Measurements from ENCODE around the gene RBM11.

DNA sequence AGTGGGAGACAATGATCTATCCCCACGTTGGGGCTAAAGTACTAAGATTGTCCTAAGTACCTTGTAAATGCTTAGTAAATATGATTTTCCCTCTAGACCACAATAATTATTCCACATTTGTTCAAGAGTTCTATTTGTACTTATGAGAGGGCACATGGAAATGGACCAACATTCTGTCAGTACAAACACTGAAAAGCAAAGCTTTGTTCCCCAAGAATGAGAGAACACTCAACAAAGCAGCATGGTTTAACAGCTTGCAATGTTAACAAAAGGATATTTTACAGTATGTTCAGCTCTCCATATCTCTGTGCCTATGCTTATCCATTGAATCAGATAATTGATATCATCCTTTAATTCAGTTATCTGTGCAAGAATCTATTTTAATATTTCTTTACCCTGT, 35.4 kb downstream of the RBM11 start:
- TF ChIP-seq, protein P1, sequence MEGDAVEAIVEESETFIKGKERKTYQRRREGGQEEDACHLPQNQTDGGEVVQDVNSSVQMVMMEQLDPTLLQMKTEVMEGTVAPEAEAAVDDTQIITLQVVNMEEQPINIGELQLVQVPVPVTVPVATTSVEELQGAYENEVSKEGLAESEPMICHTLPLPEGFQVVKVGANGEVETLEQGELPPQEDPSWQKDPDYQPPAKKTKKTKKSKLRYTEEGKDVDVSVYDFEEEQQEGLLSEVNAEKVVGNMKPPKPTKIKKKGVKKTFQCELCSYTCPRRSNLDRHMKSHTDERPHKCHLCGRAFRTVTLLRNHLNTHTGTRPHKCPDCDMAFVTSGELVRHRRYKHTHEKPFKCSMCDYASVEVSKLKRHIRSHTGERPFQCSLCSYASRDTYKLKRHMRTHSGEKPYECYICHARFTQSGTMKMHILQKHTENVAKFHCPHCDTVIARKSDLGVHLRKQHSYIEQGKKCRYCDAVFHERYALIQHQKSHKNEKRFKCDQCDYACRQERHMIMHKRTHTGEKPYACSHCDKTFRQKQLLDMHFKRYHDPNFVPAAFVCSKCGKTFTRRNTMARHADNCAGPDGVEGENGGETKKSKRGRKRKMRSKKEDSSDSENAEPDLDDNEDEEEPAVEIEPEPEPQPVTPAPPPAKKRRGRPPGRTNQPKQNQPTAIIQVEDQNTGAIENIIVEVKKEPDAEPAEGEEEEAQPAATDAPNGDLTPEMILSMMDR (optimal IDR thresholded peaks at IDR 0.05 in 1 of 3, IDR thresholded peaks at IDR 0.05 in 1 of 3, conservative IDR thresholded peaks at IDR 0.05 in 1 of 3; ENCODE audit: extremely low read depth in 1 of 3, insufficient read depth in 2 of 3, low read length in 3 of 3): no peak
- TF ChIP-seq EZH2 (IDR thresholded peaks at IDR 0.05; ENCODE audit: low read length): no peak

Measured in keratinocyte (primary cell).